Bronchial epithelial cell (primary cell): ENCODE measurements around the gene CRTC3. TPM values are rescaled to one million over a fixed set of nuclear protein-coding genes. Genes with fewer than 3 reads are reported as not detected.

Experiments
- DNase-seq: peaks from one replicate; pipeline ENCODE4 v3.0.0-alpha.2; 2010; ENCODE audit warnings: low read depth
- FAIRE-seq: peaks from 2 replicates; lab custom pipeline; 2011; peaks lifted over from hg19 to GRCh38; lab: Jason Lieb, UNC
- H3K27me3 ChIP-seq: 2 replicates; pipeline ENCODE4 v1.5.1; 2011; ENCODE audit warnings: low read length; ENCODE audit not compliant: control insufficient read depth, insufficient read depth
- H3K36me3 ChIP-seq: 2 replicates; pipeline ENCODE4 v1.5.1; 2011; ENCODE audit warnings: low read length; ENCODE audit not compliant: control insufficient read depth, insufficient read depth
- H3K4me3 ChIP-seq: 2 replicates; pipeline ENCODE4 v1.5.1; 2011; ENCODE audit warnings: mild to moderate bottlenecking, low read depth, low read length, control low read depth
- total RNA-seq: library from RNA; depleted of rRNA; stranded (reverse); fragments of >200 nt; gene quantifications from 2 replicates; pipeline ENCODE4 v1.2.1, GENCODE V29; 2014
- TF ChIP-seq, protein P1 (sequence below): IDR thresholded peaks from 2 replicates; pipeline ENCODE4 v1.5.1; 2011; ENCODE audit warnings: mild to moderate bottlenecking, moderate library complexity, low read length, control low read depth, inconsistent platforms; ENCODE audit not compliant: insufficient read depth, severe bottlenecking

CRTC3 gene
- total RNA-seq, 1 donor from 2014 or later: 5.8 TPM

DNA sequence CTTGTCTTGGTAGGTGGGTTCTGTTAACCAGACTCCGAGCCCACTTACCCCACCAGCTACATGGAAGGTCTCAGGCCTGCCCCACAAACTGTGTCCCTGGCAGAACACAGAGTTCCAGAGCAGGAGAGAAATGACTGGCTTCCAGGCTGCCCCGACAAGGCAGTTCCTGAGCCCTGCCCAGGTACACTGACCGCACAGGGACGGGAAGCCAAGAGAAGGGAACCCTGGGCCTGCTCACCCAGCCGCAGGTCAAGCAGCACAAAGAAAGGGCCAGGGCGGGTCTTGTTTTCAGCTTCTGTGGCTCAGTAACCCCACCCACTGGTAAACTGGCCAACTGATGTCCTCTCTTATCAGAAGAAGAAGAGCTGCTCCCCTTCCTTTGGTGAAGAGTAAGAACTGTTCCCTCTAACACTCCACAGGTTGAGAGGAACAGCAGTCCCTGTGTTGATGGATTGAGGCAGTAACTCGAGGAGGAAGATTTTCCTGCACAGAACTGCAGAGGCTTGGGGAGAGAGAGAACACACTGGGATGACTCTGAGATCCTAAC is 68.4 kb downstream of the CRTC3 start:
- DNase-seq (no peak), FAIRE-seq (no peak)
- Histone ChIP-seq H3K4me3 (no peak overlapping the region), H3K27me3 (no peaks in the 10 kb centered on the region), H3K36me3 (peaks cover 4% of the 10 kb centered on the region)
- TF ChIP-seq, protein P1, sequence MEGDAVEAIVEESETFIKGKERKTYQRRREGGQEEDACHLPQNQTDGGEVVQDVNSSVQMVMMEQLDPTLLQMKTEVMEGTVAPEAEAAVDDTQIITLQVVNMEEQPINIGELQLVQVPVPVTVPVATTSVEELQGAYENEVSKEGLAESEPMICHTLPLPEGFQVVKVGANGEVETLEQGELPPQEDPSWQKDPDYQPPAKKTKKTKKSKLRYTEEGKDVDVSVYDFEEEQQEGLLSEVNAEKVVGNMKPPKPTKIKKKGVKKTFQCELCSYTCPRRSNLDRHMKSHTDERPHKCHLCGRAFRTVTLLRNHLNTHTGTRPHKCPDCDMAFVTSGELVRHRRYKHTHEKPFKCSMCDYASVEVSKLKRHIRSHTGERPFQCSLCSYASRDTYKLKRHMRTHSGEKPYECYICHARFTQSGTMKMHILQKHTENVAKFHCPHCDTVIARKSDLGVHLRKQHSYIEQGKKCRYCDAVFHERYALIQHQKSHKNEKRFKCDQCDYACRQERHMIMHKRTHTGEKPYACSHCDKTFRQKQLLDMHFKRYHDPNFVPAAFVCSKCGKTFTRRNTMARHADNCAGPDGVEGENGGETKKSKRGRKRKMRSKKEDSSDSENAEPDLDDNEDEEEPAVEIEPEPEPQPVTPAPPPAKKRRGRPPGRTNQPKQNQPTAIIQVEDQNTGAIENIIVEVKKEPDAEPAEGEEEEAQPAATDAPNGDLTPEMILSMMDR: no peak

DNA sequence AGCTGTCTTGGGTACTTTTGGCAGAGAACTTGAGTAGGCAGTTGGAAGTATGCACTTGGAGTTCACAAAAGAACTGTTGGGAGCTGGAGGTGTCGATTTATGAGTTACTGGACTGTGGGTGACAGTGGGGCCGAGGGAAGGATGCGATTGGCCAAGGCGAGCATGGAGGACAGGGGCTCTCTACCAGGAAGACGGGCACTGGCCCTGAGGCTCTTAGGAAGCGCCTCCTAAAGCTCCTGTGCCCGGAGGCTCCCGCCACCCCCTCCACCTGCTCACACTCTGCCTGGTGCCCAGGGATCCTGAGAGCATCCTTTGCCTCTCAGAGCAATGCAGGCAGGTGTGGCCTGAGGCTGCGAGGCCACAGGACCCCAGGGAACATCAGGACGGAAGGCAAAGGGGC is 69.0 kb downstream of the CRTC3 start:
- H3K27me3 ChIP-seq: no peaks in the 10 kb centered on the region
- no peak overlapping the region for H3K4me3 ChIP-seq
- no peak for DNase-seq
- TF ChIP-seq, protein P1: no peak
- FAIRE-seq: no peak
- peaks cover 4% of the 10 kb centered on the region for H3K36me3 ChIP-seq

DNA sequence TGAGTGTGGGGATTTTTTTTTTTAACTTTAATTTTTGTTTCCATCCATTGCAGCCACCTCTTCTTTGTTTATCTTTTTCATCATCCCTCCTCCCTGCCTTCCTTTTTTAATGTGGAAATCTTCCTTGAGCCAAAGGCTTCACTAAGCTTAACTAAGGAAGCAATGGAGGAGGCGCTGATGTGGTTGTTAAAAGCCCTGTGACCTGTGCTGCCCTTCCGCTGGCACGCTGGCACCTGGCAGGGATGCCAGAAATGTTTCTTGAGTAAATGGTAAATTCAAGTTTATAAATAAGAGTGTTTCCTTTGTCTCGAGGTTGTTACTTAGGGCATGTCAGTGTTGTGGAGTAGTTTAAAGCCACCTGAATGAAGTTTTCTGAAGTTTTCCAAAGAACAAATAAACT is 69.4 kb downstream of the CRTC3 start:
- DNase-seq: no peak
- no peak overlapping the region for H3K4me3 ChIP-seq
- H3K36me3 ChIP-seq: peaks cover 4% of the 10 kb centered on the region
- no peak for FAIRE-seq
- TF ChIP-seq, protein P1: no peak
- no peaks in the 10 kb centered on the region for H3K27me3 ChIP-seq

DNA sequence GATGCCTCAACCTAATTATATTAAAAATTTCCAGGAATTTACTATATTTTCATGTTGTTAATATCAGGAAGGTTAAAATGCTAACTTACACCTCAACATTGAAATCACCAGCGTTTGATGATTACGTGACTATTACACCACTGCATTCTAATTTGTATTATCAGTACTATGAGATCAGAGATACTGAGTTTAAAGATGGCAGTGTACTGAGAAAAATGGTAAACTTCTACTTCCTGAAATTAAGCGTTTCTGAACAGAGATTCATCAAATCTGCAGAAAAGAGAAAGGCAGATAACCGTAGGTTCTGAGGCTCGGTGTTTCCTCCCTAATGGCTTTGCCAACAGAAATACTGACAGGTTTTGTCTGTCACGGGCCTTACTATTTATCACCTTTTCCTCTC is 69.9 kb downstream of the CRTC3 start:
- no peak overlapping the region for H3K4me3 ChIP-seq
- TF ChIP-seq, protein P1: no peak
- FAIRE-seq (no peak), DNase-seq (no peak)
- no peaks in the 10 kb centered on the region for H3K27me3 ChIP-seq
- peaks cover 4% of the 10 kb centered on the region for H3K36me3 ChIP-seq

DNA sequence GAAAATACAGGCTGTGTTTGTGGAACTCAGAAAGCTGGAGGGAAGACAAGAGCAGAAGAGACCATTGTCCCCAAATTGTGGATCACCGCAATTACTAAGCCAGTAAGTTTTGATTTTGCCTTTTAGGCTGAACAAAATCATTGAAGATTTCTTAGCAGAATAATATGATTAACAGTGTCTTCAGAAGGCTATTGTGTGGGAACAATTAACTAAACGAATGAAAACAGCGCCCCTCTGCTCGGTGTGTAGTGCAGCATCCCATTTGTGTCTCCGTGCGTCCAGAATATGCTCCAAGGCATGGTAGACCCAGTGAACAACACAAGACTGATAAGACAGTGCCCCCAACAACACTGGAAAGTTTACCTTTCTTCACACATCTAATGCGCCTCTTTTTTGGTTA is 71.2 kb downstream of the CRTC3 start:
- Histone ChIP-seq H3K36me3 (peaks cover 4% of the 10 kb centered on the region), H3K4me3 (no peak overlapping the region), H3K27me3 (no peaks in the 10 kb centered on the region)
- DNase-seq (no peak), FAIRE-seq (no peak)
- TF ChIP-seq, protein P1: no peak

DNA sequence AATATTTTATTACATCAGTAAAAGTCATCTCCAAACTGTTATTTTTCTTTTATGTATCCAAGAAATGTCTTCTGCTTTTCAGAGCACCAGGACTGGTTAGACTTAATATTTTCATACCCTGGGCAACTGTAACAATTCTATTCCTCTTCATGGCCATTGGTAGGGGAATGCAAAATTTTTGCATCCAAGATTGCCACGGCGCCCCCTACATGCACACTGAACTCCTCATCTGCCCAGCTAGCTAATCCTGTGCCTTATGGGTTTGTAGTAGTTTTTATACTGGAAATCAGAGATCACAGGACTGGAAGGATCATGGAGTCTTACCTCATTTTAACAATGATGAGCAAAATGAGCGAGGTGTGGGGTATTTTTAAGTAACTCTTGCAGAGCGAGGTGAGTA is 74.2 kb downstream of the CRTC3 start:
- TF ChIP-seq, protein P1: peak; percentile 43
- FAIRE-seq: no peak
- no peaks in the 10 kb centered on the region for H3K27me3 ChIP-seq
- peaks cover 4% of the 10 kb centered on the region for H3K36me3 ChIP-seq
- DNase-seq: peak; percentile 15
- H3K4me3 ChIP-seq: no peak overlapping the region
